HFFc6 (cell line): ENCODE measurements around the gene CTNNA2. TPM values are rescaled to one million over a fixed set of nuclear protein-coding genes. Genes with fewer than 3 reads are reported as not detected.

ENCODE experiments used
- DNase-seq: peaks from one replicate; pipeline ENCODE4 v3.0.0-alpha.2; 2018
- H3K27ac Mint-ChIP-seq: 2 replicates; pipeline ENCODE4 v1.8.0; 2020; ENCODE audit warnings: mild to moderate bottlenecking, mixed read lengths
- H3K27me3 Mint-ChIP-seq: 2 replicates; pipeline ENCODE4 v1.8.0; 2021; ENCODE audit warnings: mild to moderate bottlenecking, moderate library complexity, mixed read lengths; ENCODE audit not compliant: insufficient read depth
- H3K36me3 Mint-ChIP-seq: 2 replicates; pipeline ENCODE4 v1.8.0; 2021; ENCODE audit warnings: low read depth, mixed read lengths
- H3K4me1 Mint-ChIP-seq: 2 replicates; pipeline ENCODE4 v1.8.0; 2020; ENCODE audit warnings: low read depth, mixed read lengths
- H3K4me3 Mint-ChIP-seq: 2 replicates; pipeline ENCODE4 v1.8.0; 2020; ENCODE audit warnings: mild to moderate bottlenecking, moderate library complexity, mixed read lengths
- H3K9me3 Mint-ChIP-seq: 2 replicates; pipeline ENCODE4 v1.8.0; 2020; ENCODE audit warnings: mild to moderate bottlenecking, mixed read lengths
- total RNA-seq, 6 experiments: library from RNA; stranded (reverse); fragmentation: NEBNext Ultra II Directional; extraction: Animal tissue kit (Norgen Biotek cat#: 25700); gene quantifications; 2 replicates in 1 of 6; 3 replicates in 5 of 6; pipeline ENCODE4 v1.2.3, GENCODE V29; 2021
- TF ChIP-seq, protein P1 (sequence below): fragments of 200-600 bp; sonication (generic); IDR thresholded peaks from 2 replicates; pipeline ENCODE4 v1.5.0; 2021; ENCODE audit warnings: antibody characterized with exemption, mild to moderate bottlenecking

CTNNA2 gene
- total RNA-seq, 6 experiments from 2014 or later, result not detected

- Mint-ChIP-seq H3K27me3 (peaks cover 12% of the 10 kb centered on the region), H3K27ac (no peak overlapping the region), H3K4me3 (no peak overlapping the region), H3K4me1 (peaks cover 5% of the 10 kb centered on the region), H3K36me3 (no peaks in the 10 kb centered on the region), H3K9me3 (no peaks in the 10 kb centered on the region)
- no peak for DNase-seq
- TF ChIP-seq, protein P1, sequence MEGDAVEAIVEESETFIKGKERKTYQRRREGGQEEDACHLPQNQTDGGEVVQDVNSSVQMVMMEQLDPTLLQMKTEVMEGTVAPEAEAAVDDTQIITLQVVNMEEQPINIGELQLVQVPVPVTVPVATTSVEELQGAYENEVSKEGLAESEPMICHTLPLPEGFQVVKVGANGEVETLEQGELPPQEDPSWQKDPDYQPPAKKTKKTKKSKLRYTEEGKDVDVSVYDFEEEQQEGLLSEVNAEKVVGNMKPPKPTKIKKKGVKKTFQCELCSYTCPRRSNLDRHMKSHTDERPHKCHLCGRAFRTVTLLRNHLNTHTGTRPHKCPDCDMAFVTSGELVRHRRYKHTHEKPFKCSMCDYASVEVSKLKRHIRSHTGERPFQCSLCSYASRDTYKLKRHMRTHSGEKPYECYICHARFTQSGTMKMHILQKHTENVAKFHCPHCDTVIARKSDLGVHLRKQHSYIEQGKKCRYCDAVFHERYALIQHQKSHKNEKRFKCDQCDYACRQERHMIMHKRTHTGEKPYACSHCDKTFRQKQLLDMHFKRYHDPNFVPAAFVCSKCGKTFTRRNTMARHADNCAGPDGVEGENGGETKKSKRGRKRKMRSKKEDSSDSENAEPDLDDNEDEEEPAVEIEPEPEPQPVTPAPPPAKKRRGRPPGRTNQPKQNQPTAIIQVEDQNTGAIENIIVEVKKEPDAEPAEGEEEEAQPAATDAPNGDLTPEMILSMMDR, result no peak
These were observed 527.4 kb downstream of the CTNNA2 start for GRCh38 chr2:80040226-80040625.

- Mint-ChIP-seq H3K9me3 (no peaks in the 10 kb centered on the region), H3K27me3 (peaks cover 11% of the 10 kb centered on the region), H3K4me3 (no peak overlapping the region), H3K36me3 (no peaks in the 10 kb centered on the region), H3K27ac (no peak overlapping the region), H3K4me1 (peaks cover 5% of the 10 kb centered on the region)
- DNase-seq, result no peak
- TF ChIP-seq, protein P1, result no peak
These were observed 529.8 kb downstream of the CTNNA2 start for GRCh38 chr2:80042635-80043034.

DNA sequence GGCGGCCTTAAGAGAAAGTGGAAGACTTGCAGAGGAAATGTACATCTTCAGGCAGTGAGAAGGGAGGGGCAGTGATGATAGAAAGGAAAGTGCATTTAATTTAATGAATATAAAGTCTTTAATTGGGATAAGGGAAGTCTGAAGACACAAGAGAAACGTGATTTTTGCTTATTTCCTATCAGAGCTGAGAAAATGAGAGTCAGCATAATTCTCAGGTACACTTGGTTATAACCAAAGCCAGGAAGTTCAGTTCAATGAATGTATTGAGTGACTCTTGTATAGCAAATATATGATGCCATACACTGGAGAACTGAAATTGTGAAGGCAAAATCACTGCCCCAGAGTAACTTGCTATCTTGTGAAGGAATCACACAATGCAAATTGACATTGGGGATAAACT, 535.4 kb downstream of the CTNNA2 start:
- Mint-ChIP-seq H3K9me3 (no peaks in the 10 kb centered on the region), H3K27me3 (peaks cover 6% of the 10 kb centered on the region; the same call in 1 of the 2 replicates), H3K36me3 (no peaks in the 10 kb centered on the region), H3K4me1 (peaks cover 7% of the 10 kb centered on the region; the same call in 1 of the 2 replicates), H3K27ac (no peak overlapping the region), H3K4me3 (no peak overlapping the region)
- TF ChIP-seq, protein P1, result no peak
- no peak for DNase-seq

DNA sequence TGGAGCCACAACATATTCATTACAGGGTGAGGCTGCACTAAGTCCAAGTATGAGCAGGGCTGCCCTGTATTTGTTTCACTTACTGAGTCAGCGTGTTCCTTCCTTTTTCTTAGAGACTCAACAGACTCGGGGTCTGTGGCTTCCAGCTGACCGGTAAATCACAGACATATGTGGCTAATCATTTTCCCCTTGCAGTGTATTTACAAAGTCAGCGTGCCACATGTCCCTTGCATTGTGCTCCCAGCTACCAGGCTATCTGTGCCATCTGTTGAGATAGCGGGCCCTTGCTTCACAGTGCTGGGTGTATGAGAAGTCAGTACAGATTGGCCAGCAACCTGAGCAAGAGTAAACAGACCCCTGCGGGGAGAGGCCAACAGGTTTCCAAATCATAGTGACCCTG, 537.4 kb downstream of the CTNNA2 start:
- DNase-seq, result no peak
- H3K27me3 Mint-ChIP-seq, result peaks cover 5% of the 10 kb centered on the region; the same call in 1 of the 2 replicates
- H3K9me3 Mint-ChIP-seq, result no peaks in the 10 kb centered on the region
- H3K4me3 Mint-ChIP-seq, result no peak overlapping the region
- no peaks in the 10 kb centered on the region for H3K36me3 Mint-ChIP-seq
- peaks cover 16% of the 10 kb centered on the region for H3K4me1 Mint-ChIP-seq
- H3K27ac Mint-ChIP-seq, result no peak overlapping the region
- TF ChIP-seq, protein P1, result no peak

DNA sequence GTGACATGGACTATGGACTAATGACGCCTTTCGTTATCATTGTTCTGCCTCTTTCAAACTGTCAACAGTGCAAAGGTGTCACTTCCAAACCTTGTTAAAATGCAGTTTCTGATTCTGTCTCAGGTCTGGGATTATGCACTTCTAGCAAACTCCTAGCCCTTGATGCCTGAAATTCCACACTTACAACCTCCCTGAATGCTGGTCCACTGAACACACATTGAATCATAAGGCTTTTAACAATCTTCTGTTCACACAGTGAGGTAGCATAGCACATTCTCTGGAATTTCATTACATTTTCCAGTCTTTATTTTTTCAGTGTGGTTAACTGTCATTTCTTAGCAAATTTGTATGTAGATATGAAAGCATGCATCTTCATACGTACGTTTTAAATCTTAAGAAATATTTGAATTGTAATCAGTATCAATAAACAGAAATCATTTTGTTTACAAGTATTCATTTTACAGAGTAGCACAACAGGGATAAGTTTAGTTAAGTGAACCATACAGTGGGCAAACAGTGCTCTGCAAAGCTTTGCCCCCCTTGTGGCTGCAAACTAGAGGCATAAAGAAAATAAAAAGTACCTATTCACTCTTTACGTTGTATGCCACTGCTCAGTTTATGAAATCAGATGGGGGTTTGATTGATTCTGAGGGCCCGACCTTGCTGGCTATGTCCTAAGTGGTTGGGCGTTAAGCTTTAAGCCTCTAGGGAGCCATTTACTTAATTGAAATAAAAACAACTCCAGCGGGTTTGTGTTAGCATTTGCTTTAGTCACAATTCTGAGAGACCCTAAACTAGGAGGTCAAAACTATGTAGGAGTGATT, 540.9 kb downstream of the CTNNA2 start:
- TF ChIP-seq, protein P1, result peak; percentile 18; the same call in 1 of the 2 replicates
- Mint-ChIP-seq H3K36me3 (no peaks in the 10 kb centered on the region), H3K4me1 (peaks cover 16% of the 10 kb centered on the region), H3K27ac (peak overlapping the region; percentile 48; the same call in 1 of the 2 replicates), H3K4me3 (peak overlapping the region; percentile 26; the same call in 1 of the 2 replicates), H3K27me3 (no peaks in the 10 kb centered on the region), H3K9me3 (no peaks in the 10 kb centered on the region)
- no peak for DNase-seq
